Measurements from ENCODE around the gene ROBO2.

ROBO2 gene

DNA sequence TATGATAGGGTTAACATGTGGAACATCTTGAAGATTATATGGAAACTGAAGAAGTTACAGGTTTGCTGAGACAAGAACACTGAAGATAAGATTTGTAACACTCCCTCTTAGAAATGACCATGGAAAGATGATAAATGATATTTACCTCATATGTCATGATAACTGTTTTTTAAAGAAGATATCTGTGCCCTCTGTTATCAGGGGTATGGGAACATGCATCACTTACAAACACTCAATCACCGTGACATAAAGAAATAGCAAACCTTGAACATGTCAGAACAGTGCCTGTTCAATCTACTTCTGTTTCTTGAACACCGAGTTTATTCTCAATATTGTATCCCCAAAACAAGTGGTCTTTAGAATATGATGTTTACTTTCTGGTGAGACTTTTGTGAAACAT lies 149.4 kb downstream of the ROBO2 start:
- DNase-seq (ENCODE audit: low read depth), result no peak
- no peak overlapping the region for H3K4me3 ChIP-seq (ENCODE audit: control insufficient read depth, low read depth, low read length)
- TF ChIP-seq, protein P1, sequence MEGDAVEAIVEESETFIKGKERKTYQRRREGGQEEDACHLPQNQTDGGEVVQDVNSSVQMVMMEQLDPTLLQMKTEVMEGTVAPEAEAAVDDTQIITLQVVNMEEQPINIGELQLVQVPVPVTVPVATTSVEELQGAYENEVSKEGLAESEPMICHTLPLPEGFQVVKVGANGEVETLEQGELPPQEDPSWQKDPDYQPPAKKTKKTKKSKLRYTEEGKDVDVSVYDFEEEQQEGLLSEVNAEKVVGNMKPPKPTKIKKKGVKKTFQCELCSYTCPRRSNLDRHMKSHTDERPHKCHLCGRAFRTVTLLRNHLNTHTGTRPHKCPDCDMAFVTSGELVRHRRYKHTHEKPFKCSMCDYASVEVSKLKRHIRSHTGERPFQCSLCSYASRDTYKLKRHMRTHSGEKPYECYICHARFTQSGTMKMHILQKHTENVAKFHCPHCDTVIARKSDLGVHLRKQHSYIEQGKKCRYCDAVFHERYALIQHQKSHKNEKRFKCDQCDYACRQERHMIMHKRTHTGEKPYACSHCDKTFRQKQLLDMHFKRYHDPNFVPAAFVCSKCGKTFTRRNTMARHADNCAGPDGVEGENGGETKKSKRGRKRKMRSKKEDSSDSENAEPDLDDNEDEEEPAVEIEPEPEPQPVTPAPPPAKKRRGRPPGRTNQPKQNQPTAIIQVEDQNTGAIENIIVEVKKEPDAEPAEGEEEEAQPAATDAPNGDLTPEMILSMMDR (IDR thresholded peaks at IDR 0.05; ENCODE audit: control insufficient read depth, insufficient read depth, low read depth, low read length, missing control alignments), result no peak

DNA sequence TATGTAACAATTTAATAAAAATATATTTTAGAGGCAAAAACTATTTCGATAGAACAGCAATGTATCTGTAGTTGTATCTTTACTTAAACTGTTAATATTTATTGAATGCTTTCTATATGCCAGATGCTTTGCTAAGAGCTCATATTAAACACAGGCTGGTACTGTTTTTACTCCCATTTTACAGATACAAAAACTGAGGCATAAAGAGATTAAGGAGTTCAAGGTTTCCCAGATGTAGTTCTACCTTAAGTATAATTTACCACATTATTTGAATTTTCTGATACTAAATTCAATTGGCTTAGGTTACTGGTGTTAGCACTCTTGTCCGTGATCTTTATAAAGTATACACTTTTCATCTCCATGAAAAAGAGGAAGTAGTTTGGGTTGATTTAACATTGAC lies 149.8 kb downstream of the ROBO2 start:
- TF ChIP-seq, protein P1 (IDR thresholded peaks at IDR 0.05; ENCODE audit: control insufficient read depth, insufficient read depth, low read depth, low read length, missing control alignments), result no peak
- no peak overlapping the region for H3K4me3 ChIP-seq (ENCODE audit: control insufficient read depth, low read depth, low read length)
- no peak for DNase-seq (ENCODE audit: low read depth)

DNA sequence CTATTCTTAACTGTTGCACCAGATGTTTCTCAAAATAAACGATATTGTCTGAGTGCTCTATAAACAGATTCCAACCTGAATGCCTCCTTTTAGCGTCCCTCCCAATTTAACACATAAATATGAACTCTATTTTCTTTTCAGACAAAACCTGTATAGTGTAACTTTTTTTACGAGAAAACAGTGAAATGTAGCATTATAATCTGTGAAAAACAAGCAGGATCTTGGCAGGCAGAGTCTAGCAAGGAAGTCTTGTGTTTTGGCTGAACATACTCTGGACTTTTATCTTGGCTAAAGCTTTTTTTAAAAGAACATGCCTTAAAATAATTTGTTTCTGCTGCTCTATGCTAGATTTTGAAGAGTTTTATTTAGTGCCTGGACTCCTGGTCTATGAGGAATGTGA lies 150.5 kb downstream of the ROBO2 start:
- TF ChIP-seq, protein P1 (IDR thresholded peaks at IDR 0.05; ENCODE audit: control insufficient read depth, insufficient read depth, low read depth, low read length, missing control alignments), result no peak
- no peak overlapping the region for H3K4me3 ChIP-seq (ENCODE audit: control insufficient read depth, low read depth, low read length)
- no peak for DNase-seq (ENCODE audit: low read depth)

DNA sequence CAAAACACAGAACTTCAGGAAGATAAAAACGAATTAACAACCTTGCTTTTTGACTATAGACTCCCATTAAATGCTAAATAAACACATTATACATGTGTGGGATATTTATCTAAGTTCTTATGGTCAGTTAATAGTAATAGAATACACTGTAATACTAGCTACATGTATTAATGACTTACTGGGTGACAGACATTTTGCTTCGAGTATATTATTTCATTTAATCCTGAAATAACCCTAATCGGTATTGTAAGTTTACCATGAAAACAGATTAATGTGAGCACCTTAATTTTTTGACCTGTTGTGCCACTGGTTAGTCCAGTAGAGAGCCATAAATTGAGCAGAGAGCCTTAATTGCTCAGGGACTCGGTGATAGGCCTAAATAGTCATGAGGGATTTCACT lies 151.1 kb downstream of the ROBO2 start:
- TF ChIP-seq, protein P1 (IDR thresholded peaks at IDR 0.05; ENCODE audit: control insufficient read depth, insufficient read depth, low read depth, low read length, missing control alignments), result no peak
- DNase-seq (ENCODE audit: low read depth), result no peak
- no peak overlapping the region for H3K4me3 ChIP-seq (ENCODE audit: control insufficient read depth, low read depth, low read length)

DNA sequence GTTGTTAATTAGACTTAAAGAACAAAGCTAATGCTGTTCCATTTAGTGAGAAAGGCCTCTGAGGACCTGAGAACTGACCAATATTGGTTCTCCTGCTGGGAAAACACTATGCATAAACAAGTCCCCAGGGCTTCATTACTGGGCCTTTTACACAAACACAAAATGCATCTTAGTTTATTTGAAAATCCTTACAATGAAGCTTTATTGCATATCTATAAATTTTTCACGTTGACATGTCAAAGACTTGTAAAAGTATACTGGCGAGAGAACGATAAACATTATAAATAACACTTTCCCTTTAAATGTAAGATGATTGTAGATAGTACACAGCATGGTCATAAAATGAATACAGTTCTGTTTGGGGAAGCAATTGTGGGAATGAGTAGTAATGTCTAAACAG lies 151.7 kb downstream of the ROBO2 start:
- TF ChIP-seq, protein P1 (IDR thresholded peaks at IDR 0.05; ENCODE audit: control insufficient read depth, insufficient read depth, low read depth, low read length, missing control alignments), result no peak
- no peak for DNase-seq (ENCODE audit: low read depth)
- no peak overlapping the region for H3K4me3 ChIP-seq (ENCODE audit: control insufficient read depth, low read depth, low read length)

DNA sequence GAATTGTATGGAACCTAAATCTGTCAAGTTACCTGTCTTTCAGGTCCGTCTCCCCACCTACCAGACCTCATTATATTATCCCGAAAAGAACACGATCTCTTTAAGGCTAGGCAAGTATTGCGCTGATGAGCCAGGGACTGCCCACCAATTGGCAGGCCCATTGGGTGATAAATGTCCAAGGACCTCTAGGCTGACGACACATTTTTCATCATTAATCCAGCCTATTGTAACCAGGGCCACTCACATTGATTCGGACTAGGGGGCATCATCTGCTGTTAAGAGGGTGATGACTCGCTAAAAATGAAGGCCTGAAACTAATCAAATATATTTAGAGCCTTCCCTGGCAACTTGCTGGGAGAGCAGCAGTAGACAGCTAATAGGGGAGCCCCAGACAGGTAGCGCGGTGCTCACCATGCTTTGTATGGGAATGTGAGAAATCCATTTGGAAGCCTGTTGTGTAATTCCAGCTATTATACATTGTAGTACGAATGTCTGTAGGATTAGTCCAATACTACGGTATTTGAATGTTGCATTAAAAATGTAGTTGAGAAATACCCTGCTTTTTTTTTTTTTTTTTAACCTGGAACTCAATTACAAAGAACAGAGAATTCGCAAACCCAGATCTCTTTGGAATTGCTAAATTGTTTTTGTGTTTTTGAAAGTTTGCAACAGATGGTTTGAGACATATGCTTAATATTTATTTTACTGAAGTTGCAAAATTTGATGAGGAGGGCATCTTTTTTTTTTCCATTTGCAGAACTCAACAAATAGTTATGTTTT lies 156.1 kb downstream of the ROBO2 start:
- DNase-seq (ENCODE audit: low read depth), result no peak
- H3K4me3 ChIP-seq (ENCODE audit: control insufficient read depth, low read depth, low read length), result no peak overlapping the region
- TF ChIP-seq, protein P1 (IDR thresholded peaks at IDR 0.05; ENCODE audit: control insufficient read depth, insufficient read depth, low read depth, low read length, missing control alignments), result no peak
